GM10248 (cell line): ENCODE measurements around the gene ACBD6.

Experiments used
- CTCF ChIA-PET: fragments of 300-600 bp; sonication (Branson Sonifier 250); formaldehyde crosslinking; extraction: SDS; loops from one replicate; lab custom pipeline; 2021; ENCODE audit warnings: antibody characterized with exemption; lab: Yijun Ruan, JAX
- POLR2A ChIA-PET: fragments of 350-650 bp; sonication (Branson Sonifier 250); formaldehyde crosslinking; extraction: SDS; loops from one replicate; lab custom pipeline; 2020; ENCODE audit warnings: antibody characterized with exemption; lab: Yijun Ruan, JAX
- DNase-seq: peaks from one replicate; pipeline ENCODE4 v3.0.0; 2012; ENCODE audit errors: extremely low spot score
- CTCF ChIP-seq: IDR thresholded peaks from 2 replicates; pipeline ENCODE4 v1.5.1; 2012; ENCODE audit warnings: mild to moderate bottlenecking, low read depth; ENCODE audit errors: extremely low read depth, missing control alignments, control extremely low read depth

ACBD6 gene

GRCh38 chr1:180254496-180254819 is 247.9 kb downstream of the ACBD6 start:
- no peak for TF ChIP-seq CTCF
- CTCF ChIA-PET, result interaction anchor here (1.1 to 4.5 kb wide), 9 partner anchors 13 to 544 kb away, joined by 3 to 40 read pairs (median 6); no protein-coding TSS in a partner anchor
- POLR2A ChIA-PET, result no interaction called here
- DNase-seq, result no peak

GRCh38 chr1:180253585-180254495 is 248.5 kb downstream of the ACBD6 start:
- ChIA-PET POLR2A (no interaction called here), CTCF (interaction anchor here (0.7 to 4.5 kb wide), 47 partner anchors 8 to 543 kb away, joined by 3 to 40 read pairs (median 4); no protein-coding TSS in a partner anchor)
- no peak for TF ChIP-seq CTCF
- no peak for DNase-seq

GRCh38 chr1:180252638-180253536 is 249.5 kb downstream of the ACBD6 start:
- POLR2A ChIA-PET, result no interaction called here

GRCh38 chr1:180251526-180252305 is 250.7 kb downstream of the ACBD6 start:
- DNase-seq, result no peak
- no peak for TF ChIP-seq CTCF
- ChIA-PET CTCF (interaction anchor here (1.3 to 4.5 kb wide), 12 partner anchors 10 to 250 kb away, joined by 3 to 40 read pairs (median 8); no protein-coding TSS in a partner anchor), POLR2A (no interaction called here)

More at GRCh38 chr1:180252638-180253536, 249.5 kb downstream of the ACBD6 start:
- peak; percentile 84 for DNase-seq
- peak; percentile 97 for TF ChIP-seq CTCF
- CTCF ChIA-PET, result interaction anchor here (0.6 to 4.5 kb wide), 54 partner anchors 9 to 543 kb away, joined by 3 to 40 read pairs (median 4); no protein-coding TSS in a partner anchor

GRCh38 chr1:180250883-180251509 is 251.4 kb downstream of the ACBD6 start:
- CTCF ChIA-PET, result interaction anchor here (3.4 to 4.5 kb wide), 2 partner anchors 228 to 232 kb away, joined by 38 to 40 read pairs; no protein-coding TSS in a partner anchor
- POLR2A ChIA-PET, result no interaction called here

More at GRCh38 chr1:180250883-180251509, 251.4 kb downstream of the ACBD6 start:
- DNase-seq, result no peak
- no peak for TF ChIP-seq CTCF
